ENCODE results near the gene RPS27. TPM values are rescaled to one million over a fixed set of nuclear protein-coding genes. Genes with fewer than 3 reads are reported as not detected.
"Not testable (repeated sequence)": the region's sequence is repeated elsewhere in the genome, so short reads cannot be mapped to it uniquely, and the experiment has no call there.

RPS27 gene
- total RNA-seq, 1 donor from 2014 or later = 242 TPM

- DNase-seq (ENCODE audit: low read depth) = peak; percentile 75
Measured at GRCh38 chr1:153985941-153986761, 4.4 kb upstream of the RPS27 start, which contains the start of gene RAB13. Gene RAB13, minus strand, starts transcription at chr1:153986339. Its CDS starts 103 bp downstream, at chr1:153986236.

DNA sequence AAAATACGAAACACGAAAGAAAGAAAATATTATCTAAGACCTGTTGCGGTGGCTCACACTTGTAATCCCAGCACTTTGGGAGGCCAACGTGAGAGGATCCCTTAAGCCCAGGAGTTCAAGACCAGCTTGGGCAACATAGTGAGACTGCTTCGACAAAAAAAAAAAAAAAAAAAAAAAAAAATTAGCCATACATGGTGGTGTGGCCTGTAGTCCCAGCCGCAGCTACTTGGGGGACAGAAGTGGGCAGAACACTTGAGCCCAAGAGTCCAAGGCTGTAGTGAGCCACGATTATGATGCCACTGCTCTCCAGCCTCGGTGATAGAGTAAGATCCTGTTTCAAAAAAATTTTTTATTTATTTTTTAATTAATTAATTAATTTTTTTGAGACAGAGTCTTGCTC lies 2.9 kb upstream of the RPS27 start:
- DNase-seq (ENCODE audit: low read depth) = no peak

DNA sequence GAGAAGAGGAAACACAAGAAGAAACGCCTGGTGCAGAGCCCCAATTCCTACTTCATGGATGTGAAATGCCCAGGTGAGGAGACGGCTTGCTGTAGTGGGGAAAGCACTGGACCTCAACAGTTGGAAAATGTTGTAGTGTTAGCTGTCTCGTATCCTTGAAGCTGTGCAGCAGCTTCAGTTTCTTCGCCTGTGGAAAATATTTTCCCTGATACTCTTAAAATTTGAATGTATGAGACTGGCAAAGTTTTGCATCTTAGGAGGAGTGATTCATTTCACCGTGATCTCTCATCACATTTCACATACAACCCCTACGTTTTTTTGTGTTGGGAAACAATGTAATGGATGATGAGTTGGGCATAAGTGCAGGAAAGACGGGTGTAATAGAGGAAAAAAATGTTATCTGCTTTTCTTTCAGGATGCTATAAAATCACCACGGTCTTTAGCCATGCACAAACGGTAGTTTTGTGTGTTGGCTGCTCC lies 629 bp downstream of the RPS27 start:
- no peak for DNase-seq (ENCODE audit: low read depth)

- no peak for DNase-seq (ENCODE audit: low read depth)
Measured at GRCh38 chr1:153991806-153992205, 1.2 kb downstream of the RPS27 start.

DNA sequence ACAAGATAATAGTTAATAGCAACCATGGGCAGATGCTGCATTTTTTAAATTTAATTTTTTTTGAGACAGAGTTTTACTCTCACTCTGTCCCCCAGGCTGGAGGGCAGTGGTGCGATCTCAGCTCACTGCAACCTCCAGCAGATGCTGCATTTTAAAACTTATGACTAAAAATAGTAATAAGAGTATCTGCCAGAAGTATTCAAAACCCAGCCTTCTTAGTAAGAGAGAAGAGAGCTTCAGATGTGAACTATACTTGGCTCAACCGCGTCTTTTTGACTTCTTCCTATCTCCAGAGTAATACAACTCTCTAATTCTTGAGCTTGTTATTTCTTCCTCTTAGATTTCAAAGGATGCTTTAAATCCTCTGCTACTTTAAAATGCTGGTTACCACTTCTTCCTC lies 4.6 kb downstream of the RPS27 start:
- no peak for DNase-seq (ENCODE audit: low read depth)

DNA sequence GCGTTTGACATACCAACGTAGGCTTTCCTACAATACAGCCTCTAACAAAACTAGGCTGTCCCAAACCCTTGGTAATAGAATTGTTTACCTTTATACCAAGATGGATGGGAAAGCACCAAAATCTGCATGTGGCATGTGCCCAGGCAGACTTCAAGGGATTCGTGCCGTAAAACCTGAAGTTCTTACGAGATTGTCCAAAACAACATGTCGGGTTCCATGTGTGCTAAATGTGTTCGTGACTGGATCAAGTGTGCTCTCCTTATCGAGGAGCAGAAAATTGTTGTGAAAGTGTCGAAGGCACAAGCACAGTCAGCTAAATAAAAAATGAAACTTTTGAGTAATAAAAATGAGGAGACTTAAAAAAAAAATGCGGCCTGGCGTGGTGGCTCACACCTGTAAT lies 5.1 kb downstream of the RPS27 start:
- DNase-seq (ENCODE audit: low read depth) = no peak

- not testable (repeated sequence) for DNase-seq (ENCODE audit: low read depth)
Measured at GRCh38 chr1:153996882-153997281, 6.3 kb downstream of the RPS27 start.

DNA sequence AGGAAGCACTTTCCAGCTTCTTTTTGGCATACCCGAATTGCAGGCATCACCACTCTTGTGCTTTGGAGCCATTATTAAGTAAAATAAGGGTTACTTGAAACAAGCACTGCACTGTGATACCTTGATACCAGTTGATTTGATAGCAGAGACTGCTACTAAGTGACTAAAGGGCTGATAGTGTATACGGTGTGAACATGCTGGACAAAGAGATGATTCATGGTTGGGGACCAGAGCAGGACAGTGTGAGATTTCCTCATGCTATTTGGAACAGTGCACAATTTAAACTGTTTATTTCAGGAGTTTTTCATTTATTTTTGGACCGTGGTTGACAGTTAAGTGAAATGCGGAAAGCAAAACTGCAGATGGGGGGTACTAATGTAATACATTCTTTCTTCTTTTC lies 9.9 kb downstream of the RPS27 start:
- DNase-seq (ENCODE audit: low read depth) = no peak

GRCh38 chr1:154006136-154006535 lies 15.6 kb downstream of the RPS27 start:
- no peak for DNase-seq (ENCODE audit: low read depth)

DNA sequence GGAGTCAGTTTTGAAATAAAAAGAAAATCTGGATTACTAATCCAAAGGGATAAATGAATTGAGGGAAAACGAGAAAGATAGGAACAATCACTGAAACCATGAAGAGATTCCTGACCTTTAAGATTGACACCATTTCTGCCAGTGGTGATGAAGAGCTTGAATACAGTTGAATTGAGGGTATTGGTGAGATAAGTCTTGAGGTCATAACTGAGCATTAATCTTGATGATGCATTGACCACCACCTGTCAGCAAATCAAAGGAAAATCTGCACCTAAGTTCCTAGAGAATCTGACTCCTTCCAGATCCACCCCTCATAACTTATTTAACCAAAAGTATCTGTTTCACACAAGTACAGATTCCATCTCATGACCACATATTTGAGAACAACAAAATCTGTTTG lies 21.6 kb downstream of the RPS27 start:
- DNase-seq (ENCODE audit: low read depth) = no peak

DNA sequence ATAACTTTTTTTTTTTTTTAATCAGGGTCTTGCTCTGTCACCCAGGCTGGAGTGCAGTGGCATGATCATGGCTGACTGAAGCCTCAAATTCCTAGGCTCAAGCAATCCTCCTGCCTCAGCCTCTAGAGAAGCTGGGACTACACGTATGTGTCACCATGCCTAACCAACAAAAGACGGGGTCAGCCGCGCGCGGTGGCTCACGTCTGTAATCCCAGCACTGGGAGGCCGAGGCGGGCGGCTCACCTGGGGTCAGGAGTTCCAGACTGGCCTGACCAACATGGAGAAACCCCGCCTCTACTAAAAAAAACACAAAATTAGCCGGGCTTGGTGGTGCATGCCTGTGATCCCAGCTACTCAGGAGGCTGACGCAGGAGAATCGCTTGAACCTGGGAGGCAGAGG lies 22.0 kb downstream of the RPS27 start:
- not testable (repeated sequence) for DNase-seq (ENCODE audit: low read depth)

- no peak for DNase-seq (ENCODE audit: low read depth)
Measured at GRCh38 chr1:154014154-154014907, 23.8 kb downstream of the RPS27 start.

GRCh38 chr1:154019269-154019668 lies 28.7 kb downstream of the RPS27 start:
- no peak for DNase-seq (ENCODE audit: low read depth)

- no peak for DNase-seq (ENCODE audit: low read depth)
Measured at GRCh38 chr1:154019940-154020339, 29.4 kb downstream of the RPS27 start.

- DNase-seq (ENCODE audit: low read depth) = not testable (repeated sequence)
Measured at GRCh38 chr1:154033697-154034096, 43.1 kb downstream of the RPS27 start.

Other genes with a start within 250 kb of the RPS27 start
- gene SLC27A3, start 215.4 kb upstream of the RPS27 start, total RNA-seq = 5.0 and 8.5 TPM in 2 replicates
- gene GATAD2B, start 67.8 kb upstream of the RPS27 start, total RNA-seq = 2.6 and 16.6 TPM in 2 replicates
- 2.6 and 21.5 TPM in 2 replicates for gene DENND4B, start 44.0 kb upstream of the RPS27 start, total RNA-seq
- gene CRTC2, start 32.1 kb upstream of the RPS27 start, total RNA-seq = 2.8 and 6.6 TPM in 2 replicates
- gene SLC39A1, start 27.2 kb upstream of the RPS27 start, total RNA-seq = 203 and 214 TPM in 2 replicates
- 4.9 and 7.1 TPM in 2 replicates for gene CREB3L4, start 22.9 kb upstream of the RPS27 start, total RNA-seq
- 109 and 116 TPM in 2 replicates for gene JTB, start 13.1 kb upstream of the RPS27 start, total RNA-seq
- 80.6 and 154 TPM in 2 replicates for gene RAB13, start 4.4 kb upstream of the RPS27 start, total RNA-seq
- gene NUP210L, start 164.3 kb downstream of the RPS27 start, total RNA-seq = 0.05 TPM in 1 of 2 replicates, not detected in the other
- 654 and 806 TPM in 2 replicates for gene TPM3, start 201.3 kb downstream of the RPS27 start, total RNA-seq
- gene CFAP141, start 215.6 kb downstream of the RPS27 start, total RNA-seq = not detected in 2 replicates
- gene UBAP2L, start 230.2 kb downstream of the RPS27 start, total RNA-seq = 21.9 and 127 TPM in 2 replicates